Stimulated activated effector memory CD8-positive, alpha-beta T cell treated with anti-CD3 and anti-CD28 coated beads, Interleukin-12 subunit alpha, Interleukin-12 subunit beta, amount 100 ng/mL, for 72 hours (primary cell): ENCODE results near the gene LRTM1.

Experiments
- ATAC-seq: fragments of 150-1000 bp; cut with Tn5 transposase; 2 replicates; pipeline ENCODE4 v1.10.0; 2021
- DNase-seq, 2 donors: peaks; one replicate each; pipeline ENCODE4 v3.0.0; 2021 to 2022; ENCODE audit warnings: low spot score in 2 of 2
- H3K27ac Mint-ChIP-seq: one replicate; pipeline ENCODE4 v1.8.0; 2022; ENCODE audit warnings: mild to moderate bottlenecking, mixed read lengths
- H3K36me3 Mint-ChIP-seq: one replicate; pipeline ENCODE4 v1.8.0; 2022; ENCODE audit warnings: mild to moderate bottlenecking, mixed read lengths
- H3K4me1 Mint-ChIP-seq: one replicate; pipeline ENCODE4 v1.8.0; 2022; ENCODE audit warnings: mixed read lengths
- H3K4me3 Mint-ChIP-seq: one replicate; pipeline ENCODE4 v1.8.0; 2022; ENCODE audit warnings: mild to moderate bottlenecking, mixed read lengths
- H3K9me3 Mint-ChIP-seq: one replicate; pipeline ENCODE4 v1.8.0; 2022; ENCODE audit warnings: mixed read lengths

LRTM1 gene

GRCh38 chr3:54915976-54916375 is 11.9 kb downstream of the LRTM1 start:
- no peak overlapping the region for H3K4me3 Mint-ChIP-seq
- no peaks in the 10 kb centered on the region for H3K4me1 Mint-ChIP-seq
- H3K36me3 Mint-ChIP-seq: no peaks in the 10 kb centered on the region
- H3K27ac Mint-ChIP-seq: no peak overlapping the region
- DNase-seq (no peak), ATAC-seq (no peak)
- peaks cover 11% of the 10 kb centered on the region for H3K9me3 Mint-ChIP-seq

- Mint-ChIP-seq H3K9me3 (peaks cover 11% of the 10 kb centered on the region), H3K27ac (no peak overlapping the region), H3K36me3 (no peaks in the 10 kb centered on the region), H3K4me1 (no peaks in the 10 kb centered on the region), H3K4me3 (no peak overlapping the region)
- DNase-seq (no peak), ATAC-seq (no peak)
Measured at GRCh38 chr3:54915181-54915580, 12.7 kb downstream of the LRTM1 start.

DNA sequence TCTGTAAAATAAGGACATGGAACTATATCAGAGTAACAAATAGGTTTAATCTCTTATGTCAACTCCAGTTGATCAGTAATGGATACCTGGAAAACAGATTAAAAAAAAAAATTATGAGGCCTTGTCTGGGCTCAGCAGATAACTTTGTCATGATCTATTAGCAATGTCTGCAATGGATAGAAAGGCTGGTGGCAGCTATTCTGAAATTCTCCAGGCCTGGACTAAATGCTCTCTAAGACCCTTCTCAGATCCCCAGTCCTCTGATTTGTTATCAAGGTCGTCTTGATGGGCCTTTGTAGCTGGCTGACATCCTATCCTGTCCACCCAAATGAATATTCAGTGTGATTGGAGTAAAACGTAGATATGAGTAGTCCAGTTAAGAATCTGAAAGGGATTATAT is 13.7 kb downstream of the LRTM1 start:
- Mint-ChIP-seq H3K27ac (no peak overlapping the region), H3K36me3 (no peaks in the 10 kb centered on the region), H3K9me3 (peaks cover 11% of the 10 kb centered on the region), H3K4me3 (no peak overlapping the region), H3K4me1 (no peaks in the 10 kb centered on the region)
- DNase-seq (no peak), ATAC-seq (no peak)

DNA sequence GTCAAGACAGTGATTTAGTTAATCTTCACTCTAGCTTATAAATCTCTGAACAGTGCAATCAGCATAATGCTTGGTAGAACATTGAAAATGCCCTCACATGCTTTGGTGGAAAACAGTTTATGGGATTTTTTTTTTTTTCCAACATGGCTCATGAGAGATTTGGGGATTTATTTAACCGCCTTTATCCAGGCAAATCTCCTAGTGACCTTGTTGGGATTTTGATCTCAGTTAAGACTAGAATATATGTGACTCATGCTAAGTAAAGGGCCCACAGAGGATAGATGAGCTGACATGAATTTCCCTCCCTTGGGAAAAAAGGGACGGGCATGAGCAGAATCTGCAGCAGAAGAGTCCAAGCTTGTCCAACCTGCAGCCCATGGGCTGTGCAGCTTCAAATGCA is 18.7 kb downstream of the LRTM1 start:
- H3K4me1 Mint-ChIP-seq: no peaks in the 10 kb centered on the region
- H3K4me3 Mint-ChIP-seq: no peak overlapping the region
- no peak overlapping the region for H3K27ac Mint-ChIP-seq
- ATAC-seq: no peak
- H3K9me3 Mint-ChIP-seq: peaks cover 11% of the 10 kb centered on the region
- DNase-seq: no peak
- H3K36me3 Mint-ChIP-seq: no peaks in the 10 kb centered on the region

DNA sequence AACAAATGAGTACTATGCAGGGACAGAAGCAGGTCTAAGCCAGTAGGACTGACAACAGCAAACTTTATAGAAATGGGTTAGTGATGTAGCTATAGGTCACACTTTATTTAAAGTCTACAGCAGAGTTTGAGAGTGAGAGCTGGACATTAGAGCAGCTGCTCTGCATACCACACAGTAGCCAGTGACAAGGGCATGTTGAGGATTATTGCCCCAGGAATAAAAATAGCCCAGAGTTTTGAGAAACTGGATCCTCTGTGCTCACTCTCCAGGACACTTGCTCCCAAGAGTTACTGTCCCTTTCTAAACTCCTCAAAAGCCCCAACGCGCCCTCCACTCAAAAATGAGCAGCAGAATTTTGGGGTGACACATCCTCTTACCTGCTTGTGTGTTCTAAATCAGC is 21.1 kb downstream of the LRTM1 start:
- ATAC-seq (no peak), DNase-seq (no peak)
- Mint-ChIP-seq H3K9me3 (peaks cover 6% of the 10 kb centered on the region), H3K27ac (no peak overlapping the region), H3K4me1 (no peaks in the 10 kb centered on the region), H3K36me3 (no peaks in the 10 kb centered on the region), H3K4me3 (no peak overlapping the region)

DNA sequence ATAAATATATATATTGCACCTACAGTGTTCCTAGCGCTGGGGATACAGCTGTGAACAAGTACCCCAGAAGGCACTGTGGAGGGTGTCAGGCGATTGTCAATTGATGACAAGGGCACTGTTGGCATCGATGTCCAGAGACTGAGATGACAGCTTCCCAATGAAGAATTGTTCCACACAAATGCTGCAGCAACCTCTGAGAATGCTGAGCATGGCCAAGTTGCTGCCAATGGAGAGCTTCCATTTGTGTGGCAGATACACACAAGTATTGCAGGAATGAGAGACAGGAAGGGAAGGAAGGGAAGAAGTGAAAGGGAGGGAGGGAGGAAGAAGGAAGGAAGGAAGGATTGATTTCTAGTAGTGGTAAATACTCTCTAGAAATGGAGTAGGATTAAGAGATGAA is 21.9 kb downstream of the LRTM1 start:
- Mint-ChIP-seq H3K4me1 (no peaks in the 10 kb centered on the region), H3K36me3 (no peaks in the 10 kb centered on the region), H3K9me3 (peaks cover 2% of the 10 kb centered on the region), H3K27ac (no peak overlapping the region), H3K4me3 (no peak overlapping the region)
- no peak for ATAC-seq
- DNase-seq: no peak

GRCh38 chr3:54905261-54905888 is 22.5 kb downstream of the LRTM1 start:
- no peak overlapping the region for H3K27ac Mint-ChIP-seq
- DNase-seq (no peak), ATAC-seq (no peak)
- H3K4me3 Mint-ChIP-seq: no peak overlapping the region
- no peaks in the 10 kb centered on the region for H3K36me3 Mint-ChIP-seq
- peaks cover 2% of the 10 kb centered on the region for H3K9me3 Mint-ChIP-seq
- H3K4me1 Mint-ChIP-seq: no peaks in the 10 kb centered on the region

- Mint-ChIP-seq H3K4me1 (no peaks in the 10 kb centered on the region), H3K9me3 (peaks cover 2% of the 10 kb centered on the region), H3K27ac (no peak overlapping the region), H3K4me3 (no peak overlapping the region), H3K36me3 (no peaks in the 10 kb centered on the region)
- DNase-seq (no peak), ATAC-seq (no peak)
Measured at GRCh38 chr3:54901906-54902685, 25.8 kb downstream of the LRTM1 start.

GRCh38 chr3:54900838-54901591 is 26.8 kb downstream of the LRTM1 start:
- ATAC-seq (no peak), DNase-seq (no peak)
- Mint-ChIP-seq H3K4me3 (no peak overlapping the region), H3K36me3 (no peaks in the 10 kb centered on the region), H3K4me1 (no peaks in the 10 kb centered on the region), H3K9me3 (peaks cover 3% of the 10 kb centered on the region), H3K27ac (no peak overlapping the region)

- no peak for ATAC-seq
- Mint-ChIP-seq H3K9me3 (peaks cover 7% of the 10 kb centered on the region), H3K4me1 (no peaks in the 10 kb centered on the region)
Measured at GRCh38 chr3:54899273-54899672, 28.6 kb downstream of the LRTM1 start.

GRCh38 chr3:54897028-54897711 is 30.7 kb downstream of the LRTM1 start:
- Mint-ChIP-seq H3K36me3 (no peaks in the 10 kb centered on the region), H3K4me3 (no peak overlapping the region), H3K9me3 (peaks cover 5% of the 10 kb centered on the region), H3K4me1 (no peaks in the 10 kb centered on the region), H3K27ac (no peak overlapping the region)
- DNase-seq: no peak
- no peak for ATAC-seq

More at GRCh38 chr3:54899273-54899672, 28.6 kb downstream of the LRTM1 start:
- no peak for DNase-seq
- Mint-ChIP-seq H3K4me3 (no peak overlapping the region), H3K27ac (no peak overlapping the region), H3K36me3 (no peaks in the 10 kb centered on the region)

- no peak for ATAC-seq
- Mint-ChIP-seq H3K27ac (no peak overlapping the region), H3K9me3 (peaks cover 5% of the 10 kb centered on the region), H3K4me3 (no peak overlapping the region), H3K36me3 (no peaks in the 10 kb centered on the region), H3K4me1 (no peaks in the 10 kb centered on the region)
- DNase-seq: no peak
Measured at GRCh38 chr3:54895613-54896012, 32.2 kb downstream of the LRTM1 start.

DNA sequence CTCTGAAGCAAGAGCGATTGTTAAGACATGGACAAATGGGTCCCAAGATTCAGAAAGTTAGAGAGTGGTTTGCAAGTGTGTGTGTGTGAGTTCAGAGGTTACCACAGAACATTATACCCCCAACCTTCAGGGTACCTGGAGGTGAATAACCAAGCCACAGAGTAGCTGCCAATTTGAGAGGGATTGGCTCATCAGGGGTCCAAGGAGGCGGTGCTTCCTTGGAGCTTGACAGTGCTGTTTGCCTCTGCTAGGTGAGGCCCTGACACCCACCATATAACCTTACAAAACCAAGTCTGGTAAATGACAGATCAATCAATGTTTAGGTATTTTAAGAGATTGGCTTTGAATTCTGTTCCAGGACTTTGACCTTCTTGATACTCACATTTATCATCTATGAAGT is 35.7 kb downstream of the LRTM1 start:
- Mint-ChIP-seq H3K4me3 (no peak overlapping the region), H3K9me3 (peaks cover 8% of the 10 kb centered on the region), H3K27ac (no peak overlapping the region), H3K4me1 (no peaks in the 10 kb centered on the region), H3K36me3 (no peaks in the 10 kb centered on the region)
- no peak for ATAC-seq
- no peak for DNase-seq

- Mint-ChIP-seq H3K4me3 (no peak overlapping the region), H3K36me3 (no peaks in the 10 kb centered on the region), H3K27ac (no peak overlapping the region), H3K4me1 (no peaks in the 10 kb centered on the region), H3K9me3 (peaks cover 8% of the 10 kb centered on the region)
- no peak for ATAC-seq
- DNase-seq: no peak
Measured at GRCh38 chr3:54891540-54891897, 36.3 kb downstream of the LRTM1 start.

DNA sequence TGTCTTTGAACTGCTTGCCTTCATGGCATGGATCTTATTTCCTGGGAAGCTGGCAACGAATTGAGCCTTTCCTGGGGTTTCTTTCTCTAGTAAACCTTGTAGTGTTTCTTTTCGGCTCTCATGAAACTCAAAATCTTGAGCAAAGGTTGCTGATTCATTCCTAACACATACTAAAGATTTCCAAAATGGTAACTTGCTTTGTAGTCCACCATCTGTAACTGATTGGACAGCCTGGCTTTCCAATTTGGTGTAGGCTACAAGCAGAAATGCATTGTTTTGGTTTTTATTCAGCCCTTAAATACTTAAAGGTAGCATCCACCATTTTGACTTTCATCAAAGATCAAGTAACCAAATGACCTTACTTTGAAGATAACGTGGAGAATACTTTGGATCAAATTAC is 38.1 kb downstream of the LRTM1 start:
- ATAC-seq: no peak
- H3K4me1 Mint-ChIP-seq: no peaks in the 10 kb centered on the region
- no peak for DNase-seq
- H3K9me3 Mint-ChIP-seq: peaks cover 4% of the 10 kb centered on the region
- no peaks in the 10 kb centered on the region for H3K36me3 Mint-ChIP-seq
- H3K4me3 Mint-ChIP-seq: no peak overlapping the region
- H3K27ac Mint-ChIP-seq: no peak overlapping the region
